Measurements from ENCODE around the gene ABCA7. TPM values are rescaled to one million over a fixed set of nuclear protein-coding genes. Genes with fewer than 3 reads are reported as not detected.

Gene ABCA7
- total RNA-seq, 1 experiment from 2014 or later = 91.4 TPM

DNA sequence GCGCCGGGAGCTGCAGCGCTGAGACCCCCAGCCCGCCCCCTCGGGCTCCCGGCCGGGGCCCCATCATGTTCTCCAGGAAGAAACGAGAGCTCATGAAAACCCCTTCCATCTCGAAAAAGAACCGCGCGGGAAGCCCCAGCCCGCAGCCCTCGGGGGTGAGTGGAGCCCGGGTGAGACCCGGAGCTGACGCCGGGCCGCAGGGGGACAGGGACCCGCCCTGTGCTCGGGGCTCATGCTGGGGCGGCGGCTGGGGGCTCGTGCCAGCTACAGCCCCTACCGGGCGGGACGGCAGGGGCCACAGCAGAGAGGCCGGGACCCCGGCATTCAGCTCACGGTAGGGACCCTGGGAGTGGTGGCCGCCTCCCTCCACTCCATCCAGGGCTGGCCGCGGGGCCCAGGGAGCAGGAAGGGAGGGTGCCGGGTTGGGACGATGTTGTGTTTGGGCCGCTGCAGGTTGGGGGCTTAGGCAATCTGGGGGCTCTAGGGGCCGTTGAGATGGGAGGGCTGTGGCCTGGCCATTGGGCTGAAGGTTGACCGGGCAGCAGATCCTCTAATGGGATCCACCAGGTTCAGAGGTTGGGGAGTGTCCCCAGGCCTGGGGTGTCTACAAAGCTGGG, 27.5 kb downstream of the ABCA7 start:
- Histone ChIP-seq H3K4me2 (ENCODE audit: low read length) (peak overlapping the region; percentile 94), H2AFZ (ENCODE audit: low read depth, low read length, poor library complexity, severe bottlenecking) (no peak overlapping the region), H3K27me3 (ENCODE audit: insufficient read depth, low read length) (no peaks in the 10 kb centered on the region), H3K36me3 (ENCODE audit: control insufficient read depth in 1 of 2, insufficient read depth in 2 of 2, low read length in 2 of 2) (0 out of 4 replicates have a peak, but pooled peaks cover 0 to 3% of the 10 kb centered on the region in 2 experiments), H3K4me3 (replicated peaks in 1 of 2; ENCODE audit: low read depth in 1 of 2, low read length in 2 of 2) (peak overlapping the region; percentile 64 to 78), H3K9ac (ENCODE audit: low read length) (peak overlapping the region; percentile 92), H3K9me3 (ENCODE audit: control insufficient read depth in 1 of 2, insufficient read depth in 1 of 2, low read depth in 1 of 2, low read length in 2 of 2) (no peaks in the 10 kb centered on the region), H4K20me1 (ENCODE audit: insufficient read depth) (no peaks in the 10 kb centered on the region), H3K27ac (ENCODE audit: low read depth, low read length) (peak overlapping the region; percentile 100), H3K4me1 (ENCODE audit: control insufficient read depth in 1 of 2, insufficient read depth in 2 of 2, low read length in 2 of 2) (peaks cover 34 to 68% of the 10 kb centered on the region in 2 experiments), H3K9me2 (ENCODE audit: insufficient read depth) (no peaks in the 10 kb centered on the region), H3K79me2 (ENCODE audit: insufficient read depth, low read length) (peaks cover 26% of the 10 kb centered on the region; the same call in 1 of the 2 replicates)
- TF ChIP-seq EZH2 (IDR thresholded peaks at IDR 0.05) = no peak
- TF ChIP-seq, protein P1, sequence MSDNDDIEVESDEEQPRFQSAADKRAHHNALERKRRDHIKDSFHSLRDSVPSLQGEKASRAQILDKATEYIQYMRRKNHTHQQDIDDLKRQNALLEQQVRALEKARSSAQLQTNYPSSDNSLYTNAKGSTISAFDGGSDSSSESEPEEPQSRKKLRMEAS (IDR thresholded peaks at IDR 0.05) = no peak
- TF ChIP-seq, protein P2, sequence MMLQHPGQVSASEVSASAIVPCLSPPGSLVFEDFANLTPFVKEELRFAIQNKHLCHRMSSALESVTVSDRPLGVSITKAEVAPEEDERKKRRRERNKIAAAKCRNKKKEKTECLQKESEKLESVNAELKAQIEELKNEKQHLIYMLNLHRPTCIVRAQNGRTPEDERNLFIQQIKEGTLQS (IDR thresholded peaks at IDR 0.05) = no peak
- no peak for TF ChIP-seq CBX3 (IDR thresholded peaks at IDR 0.05; ENCODE audit: low read depth)
- no peak for TF ChIP-seq CTCF (IDR thresholded peaks at IDR 0.05 in 2 of 3, conservative IDR thresholded peaks at IDR 0.05 in 1 of 3; ENCODE audit: borderline replicate concordance in 1 of 3, insufficient read depth in 1 of 3, low read depth in 2 of 3, low read length in 2 of 3)
- TF ChIP-seq SIN3A (IDR thresholded peaks at IDR 0.05; ENCODE audit: low read depth) = no peak
- no peak for TF ChIP-seq ELF1 (IDR thresholded peaks at IDR 0.05; ENCODE audit: borderline replicate concordance, low read depth)
- TF ChIP-seq, protein P3, sequence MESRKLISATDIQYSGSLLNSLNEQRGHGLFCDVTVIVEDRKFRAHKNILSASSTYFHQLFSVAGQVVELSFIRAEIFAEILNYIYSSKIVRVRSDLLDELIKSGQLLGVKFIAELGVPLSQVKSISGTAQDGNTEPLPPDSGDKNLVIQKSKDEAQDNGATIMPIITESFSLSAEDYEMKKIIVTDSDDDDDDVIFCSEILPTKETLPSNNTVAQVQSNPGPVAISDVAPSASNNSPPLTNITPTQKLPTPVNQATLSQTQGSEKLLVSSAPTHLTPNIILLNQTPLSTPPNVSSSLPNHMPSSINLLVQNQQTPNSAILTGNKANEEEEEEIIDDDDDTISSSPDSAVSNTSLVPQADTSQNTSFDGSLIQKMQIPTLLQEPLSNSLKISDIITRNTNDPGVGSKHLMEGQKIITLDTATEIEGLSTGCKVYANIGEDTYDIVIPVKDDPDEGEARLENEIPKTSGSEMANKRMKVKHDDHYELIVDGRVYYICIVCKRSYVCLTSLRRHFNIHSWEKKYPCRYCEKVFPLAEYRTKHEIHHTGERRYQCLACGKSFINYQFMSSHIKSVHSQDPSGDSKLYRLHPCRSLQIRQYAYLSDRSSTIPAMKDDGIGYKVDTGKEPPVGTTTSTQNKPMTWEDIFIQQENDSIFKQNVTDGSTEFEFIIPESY (IDR thresholded peaks at IDR 0.05; ENCODE audit: extremely low read depth, insufficient replicate concordance, low read length) = no peak
- TF ChIP-seq CEBPB (IDR thresholded peaks at IDR 0.05; ENCODE audit: low read depth) = no peak
- no peak for TF ChIP-seq SRF (IDR thresholded peaks at IDR 0.05; ENCODE audit: low read depth)
- TF ChIP-seq, protein P4, sequence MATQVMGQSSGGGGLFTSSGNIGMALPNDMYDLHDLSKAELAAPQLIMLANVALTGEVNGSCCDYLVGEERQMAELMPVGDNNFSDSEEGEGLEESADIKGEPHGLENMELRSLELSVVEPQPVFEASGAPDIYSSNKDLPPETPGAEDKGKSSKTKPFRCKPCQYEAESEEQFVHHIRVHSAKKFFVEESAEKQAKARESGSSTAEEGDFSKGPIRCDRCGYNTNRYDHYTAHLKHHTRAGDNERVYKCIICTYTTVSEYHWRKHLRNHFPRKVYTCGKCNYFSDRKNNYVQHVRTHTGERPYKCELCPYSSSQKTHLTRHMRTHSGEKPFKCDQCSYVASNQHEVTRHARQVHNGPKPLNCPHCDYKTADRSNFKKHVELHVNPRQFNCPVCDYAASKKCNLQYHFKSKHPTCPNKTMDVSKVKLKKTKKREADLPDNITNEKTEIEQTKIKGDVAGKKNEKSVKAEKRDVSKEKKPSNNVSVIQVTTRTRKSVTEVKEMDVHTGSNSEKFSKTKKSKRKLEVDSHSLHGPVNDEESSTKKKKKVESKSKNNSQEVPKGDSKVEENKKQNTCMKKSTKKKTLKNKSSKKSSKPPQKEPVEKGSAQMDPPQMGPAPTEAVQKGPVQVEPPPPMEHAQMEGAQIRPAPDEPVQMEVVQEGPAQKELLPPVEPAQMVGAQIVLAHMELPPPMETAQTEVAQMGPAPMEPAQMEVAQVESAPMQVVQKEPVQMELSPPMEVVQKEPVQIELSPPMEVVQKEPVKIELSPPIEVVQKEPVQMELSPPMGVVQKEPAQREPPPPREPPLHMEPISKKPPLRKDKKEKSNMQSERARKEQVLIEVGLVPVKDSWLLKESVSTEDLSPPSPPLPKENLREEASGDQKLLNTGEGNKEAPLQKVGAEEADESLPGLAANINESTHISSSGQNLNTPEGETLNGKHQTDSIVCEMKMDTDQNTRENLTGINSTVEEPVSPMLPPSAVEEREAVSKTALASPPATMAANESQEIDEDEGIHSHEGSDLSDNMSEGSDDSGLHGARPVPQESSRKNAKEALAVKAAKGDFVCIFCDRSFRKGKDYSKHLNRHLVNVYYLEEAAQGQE (IDR thresholded peaks at IDR 0.05; ENCODE audit: low read depth) = no peak
- no peak for TF ChIP-seq POLR2A (IDR thresholded peaks at IDR 0.05; ENCODE audit: borderline replicate concordance, extremely low read depth, insufficient read depth, insufficient read length)
- no TSS peak for BruUV-seq (replicated peaks)
- intact Hi-C loops (cut with micrococcal nuclease) = no loop called here
- CTCF ChIA-PET = interaction anchor here (1.3 kb wide), 1 partner anchor 24 kb away, joined by 3 read pairs; no protein-coding TSS in a partner anchor
- DNase-seq (ENCODE audit: low read depth, low spot score) (no peak), ATAC-seq (no peak)
- POLR2A ChIA-PET = interaction anchor here (2.0 to 2.3 kb wide), 2 partner anchors 15 to 46 kb away, joined by 6 to 7 read pairs; partner anchors contain the start of gene RNU6-2
- RAD21 ChIA-PET (ENCODE audit: low non-redundant PET in 1 of 2, low total read pairs in 2 of 2, uncharacterized antibody in 2 of 2, unreplicated experiment in 2 of 2) = no interaction called here

All from HCT116 (cell line).